Measurements from ENCODE around the gene GET3.

DNA sequence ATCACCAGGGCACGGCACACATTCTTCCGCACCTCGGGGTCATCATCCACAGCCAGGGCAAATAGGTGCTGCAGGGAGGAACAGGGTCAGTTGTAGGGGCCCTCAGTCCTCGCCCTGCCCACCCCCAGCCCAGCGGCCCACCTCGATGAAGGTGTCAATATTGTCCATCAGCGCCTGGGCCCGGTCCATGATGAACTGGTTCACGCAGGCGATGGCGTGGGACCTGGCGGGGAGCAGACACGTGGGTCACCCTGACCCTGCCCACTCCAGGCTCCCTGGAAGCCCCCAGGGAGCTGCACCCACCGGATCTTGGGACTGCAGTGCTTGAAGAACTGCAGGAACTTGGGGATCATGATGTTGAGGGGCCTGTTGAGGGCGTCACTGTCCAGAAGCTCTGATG is 22.2 kb upstream of the GET3 start:
- TF ChIP-seq, protein P1, sequence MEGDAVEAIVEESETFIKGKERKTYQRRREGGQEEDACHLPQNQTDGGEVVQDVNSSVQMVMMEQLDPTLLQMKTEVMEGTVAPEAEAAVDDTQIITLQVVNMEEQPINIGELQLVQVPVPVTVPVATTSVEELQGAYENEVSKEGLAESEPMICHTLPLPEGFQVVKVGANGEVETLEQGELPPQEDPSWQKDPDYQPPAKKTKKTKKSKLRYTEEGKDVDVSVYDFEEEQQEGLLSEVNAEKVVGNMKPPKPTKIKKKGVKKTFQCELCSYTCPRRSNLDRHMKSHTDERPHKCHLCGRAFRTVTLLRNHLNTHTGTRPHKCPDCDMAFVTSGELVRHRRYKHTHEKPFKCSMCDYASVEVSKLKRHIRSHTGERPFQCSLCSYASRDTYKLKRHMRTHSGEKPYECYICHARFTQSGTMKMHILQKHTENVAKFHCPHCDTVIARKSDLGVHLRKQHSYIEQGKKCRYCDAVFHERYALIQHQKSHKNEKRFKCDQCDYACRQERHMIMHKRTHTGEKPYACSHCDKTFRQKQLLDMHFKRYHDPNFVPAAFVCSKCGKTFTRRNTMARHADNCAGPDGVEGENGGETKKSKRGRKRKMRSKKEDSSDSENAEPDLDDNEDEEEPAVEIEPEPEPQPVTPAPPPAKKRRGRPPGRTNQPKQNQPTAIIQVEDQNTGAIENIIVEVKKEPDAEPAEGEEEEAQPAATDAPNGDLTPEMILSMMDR (IDR thresholded peaks at IDR 0.05) = no peak
- TF ChIP-seq POLR2AphosphoS5 (IDR thresholded peaks at IDR 0.05; ENCODE audit: low read depth, low read length) = no peak

Measured in Panc1 (cell line).